Thyroid gland (tissue), 4 donors: ENCODE data around the gene DLL3.

ENCODE experiments used
- POLR2A ChIP-seq, 2 donors: fragments of 450-650 bp; IDR thresholded peaks; one replicate each; pipeline ENCODE4 v1.6.1; 2017; ENCODE audit warnings: antibody characterized with exemption in 2 of 2, mild to moderate bottlenecking in 2 of 2, moderate library complexity in 1 of 2
- TF ChIP-seq, protein P1 (sequence below), 6 experiments: fragments of 200-600 bp in 3 of 6; fragments of 450-650 bp in 3 of 6; sonication (generic) in 3 of 6; IDR thresholded peaks; one replicate each; pipeline ENCODE4 v1.5.1; 2016 to 2019; ENCODE audit warnings: antibody characterized with exemption in 6 of 6, mild to moderate bottlenecking in 2 of 6, inconsistent platforms in 1 of 6, moderate library complexity in 1 of 6

DNA sequence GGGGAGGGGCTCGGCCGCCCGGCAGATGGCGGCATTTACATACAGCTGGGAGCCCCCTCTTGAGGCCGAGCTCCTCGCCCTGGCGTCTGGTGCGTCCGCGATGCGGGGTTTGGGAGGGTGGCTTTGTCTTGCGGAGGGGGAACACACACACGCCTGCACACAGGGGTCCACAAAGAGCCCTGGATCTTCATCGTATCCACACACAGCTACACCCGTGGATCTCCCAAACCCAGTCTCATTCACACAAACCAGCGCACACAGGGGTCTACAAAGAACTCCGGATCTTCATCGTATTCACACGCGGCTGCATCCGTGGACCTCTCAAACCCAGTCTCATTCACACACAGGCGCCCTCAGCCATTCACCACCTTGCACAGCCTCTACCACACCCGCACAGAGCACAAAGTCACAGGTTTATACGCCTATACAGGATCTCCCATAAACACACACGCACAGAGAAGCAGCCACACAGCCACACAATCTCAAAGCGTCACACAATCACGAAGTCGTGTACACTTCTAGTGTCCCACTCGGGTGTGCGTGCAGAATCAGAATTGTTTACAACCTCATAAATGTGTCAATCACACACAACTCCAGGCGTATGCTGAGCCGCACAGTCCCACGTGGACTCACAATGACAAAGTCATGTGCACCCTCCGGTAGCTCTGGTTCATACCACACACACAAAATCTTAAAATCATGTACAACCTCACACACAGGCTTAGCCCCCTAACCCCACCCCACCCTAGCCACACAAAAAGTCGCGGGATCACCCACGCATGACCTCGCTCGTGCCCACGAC is 550 bp upstream of the DLL3 start:
- TF ChIP-seq, protein P1, sequence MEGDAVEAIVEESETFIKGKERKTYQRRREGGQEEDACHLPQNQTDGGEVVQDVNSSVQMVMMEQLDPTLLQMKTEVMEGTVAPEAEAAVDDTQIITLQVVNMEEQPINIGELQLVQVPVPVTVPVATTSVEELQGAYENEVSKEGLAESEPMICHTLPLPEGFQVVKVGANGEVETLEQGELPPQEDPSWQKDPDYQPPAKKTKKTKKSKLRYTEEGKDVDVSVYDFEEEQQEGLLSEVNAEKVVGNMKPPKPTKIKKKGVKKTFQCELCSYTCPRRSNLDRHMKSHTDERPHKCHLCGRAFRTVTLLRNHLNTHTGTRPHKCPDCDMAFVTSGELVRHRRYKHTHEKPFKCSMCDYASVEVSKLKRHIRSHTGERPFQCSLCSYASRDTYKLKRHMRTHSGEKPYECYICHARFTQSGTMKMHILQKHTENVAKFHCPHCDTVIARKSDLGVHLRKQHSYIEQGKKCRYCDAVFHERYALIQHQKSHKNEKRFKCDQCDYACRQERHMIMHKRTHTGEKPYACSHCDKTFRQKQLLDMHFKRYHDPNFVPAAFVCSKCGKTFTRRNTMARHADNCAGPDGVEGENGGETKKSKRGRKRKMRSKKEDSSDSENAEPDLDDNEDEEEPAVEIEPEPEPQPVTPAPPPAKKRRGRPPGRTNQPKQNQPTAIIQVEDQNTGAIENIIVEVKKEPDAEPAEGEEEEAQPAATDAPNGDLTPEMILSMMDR (IDR thresholded peaks at IDR 0.05): peak in 3 of 6 experiments; percentile 29 to 50 (median 46)
- no peak for TF ChIP-seq POLR2A (IDR thresholded peaks at IDR 0.05)
